GM18520 (cell line): Measurements from ENCODE around the gene HCRT.
"Not testable (repeated sequence)": the region's sequence is repeated elsewhere in the genome, so short reads cannot be mapped to it uniquely, and the experiment has no call there.

Experiments used
- ATAC-seq: cut with Tn5 transposase; IDR thresholded peaks from one replicate; pipeline ENCODE4 v1.9.1; 2021; ENCODE audit not compliant: unreplicated experiment

Gene HCRT

GRCh38 chr17:42141382-42141781 is 43.9 kb downstream of the HCRT start:
- no peak for ATAC-seq

- not testable (repeated sequence) for ATAC-seq
Observed at GRCh38 chr17:42140690-42141089, 44.6 kb downstream of the HCRT start.

GRCh38 chr17:42138749-42139492 is 46.3 kb downstream of the HCRT start:
- no peak for ATAC-seq

GRCh38 chr17:42136654-42137051 is 48.6 kb downstream of the HCRT start:
- ATAC-seq = no peak

- no peak for ATAC-seq
Observed at GRCh38 chr17:42135664-42136653, 49.3 kb downstream of the HCRT start.

GRCh38 chr17:42135151-42135550 is 50.1 kb downstream of the HCRT start:
- ATAC-seq = no peak
